Measurements from ENCODE around the gene GRIN2A. TPM values are rescaled to one million over a fixed set of nuclear protein-coding genes. Genes with fewer than 3 reads are reported as not detected.

Gene GRIN2A
- total RNA-seq, 1 donor from 2014 or later: not detected

- peaks cover 15% of the 10 kb centered on the region for H3K9me3 Mint-ChIP-seq (ENCODE audit: unreplicated experiment)
- H3K27me3 Mint-ChIP-seq (ENCODE audit: unreplicated experiment): no peaks in the 10 kb centered on the region
- H3K4me3 Mint-ChIP-seq (ENCODE audit: unreplicated experiment): no peak overlapping the region
- no peaks in the 10 kb centered on the region for H3K4me1 Mint-ChIP-seq (ENCODE audit: unreplicated experiment)
- no peak for TF ChIP-seq CTCF (IDR thresholded peaks at IDR 0.05)
- DNase-seq (ENCODE audit: extremely low spot score, unreplicated experiment): no peak
- no peak overlapping the region for H3K27ac Mint-ChIP-seq (ENCODE audit: unreplicated experiment)
- H3K36me3 Mint-ChIP-seq (ENCODE audit: unreplicated experiment): no peaks in the 10 kb centered on the region
Measured at GRCh38 chr16:10031473-10031872, 150.8 kb downstream of the GRIN2A start.

- Mint-ChIP-seq H3K4me1 (ENCODE audit: unreplicated experiment) (no peaks in the 10 kb centered on the region), H3K4me3 (ENCODE audit: unreplicated experiment) (no peak overlapping the region), H3K36me3 (ENCODE audit: unreplicated experiment) (no peaks in the 10 kb centered on the region), H3K27me3 (ENCODE audit: unreplicated experiment) (no peaks in the 10 kb centered on the region), H3K9me3 (ENCODE audit: unreplicated experiment) (peaks cover 16% of the 10 kb centered on the region), H3K27ac (ENCODE audit: unreplicated experiment) (no peak overlapping the region)
- TF ChIP-seq CTCF (IDR thresholded peaks at IDR 0.05): no peak
- DNase-seq (ENCODE audit: extremely low spot score, unreplicated experiment): no peak
Measured at GRCh38 chr16:10028644-10029043, 153.6 kb downstream of the GRIN2A start.

- no peak for TF ChIP-seq CTCF (IDR thresholded peaks at IDR 0.05)
- Mint-ChIP-seq H3K9me3 (ENCODE audit: unreplicated experiment) (peaks cover 17% of the 10 kb centered on the region), H3K27ac (ENCODE audit: unreplicated experiment) (no peak overlapping the region), H3K4me3 (ENCODE audit: unreplicated experiment) (no peak overlapping the region), H3K4me1 (ENCODE audit: unreplicated experiment) (no peaks in the 10 kb centered on the region), H3K36me3 (ENCODE audit: unreplicated experiment) (no peaks in the 10 kb centered on the region), H3K27me3 (ENCODE audit: unreplicated experiment) (no peaks in the 10 kb centered on the region)
- no peak for DNase-seq (ENCODE audit: extremely low spot score, unreplicated experiment)
Measured at GRCh38 chr16:10027553-10027952, 154.7 kb downstream of the GRIN2A start.

- no peak for TF ChIP-seq CTCF (IDR thresholded peaks at IDR 0.05)
- no peaks in the 10 kb centered on the region for H3K4me1 Mint-ChIP-seq (ENCODE audit: unreplicated experiment)
- no peaks in the 10 kb centered on the region for H3K27me3 Mint-ChIP-seq (ENCODE audit: unreplicated experiment)
Measured at GRCh38 chr16:10026593-10026992, 155.6 kb downstream of the GRIN2A start.

GRCh38 chr16:10022098-10022497 is 160.1 kb downstream of the GRIN2A start:
- no peaks in the 10 kb centered on the region for H3K27me3 Mint-ChIP-seq (ENCODE audit: unreplicated experiment)
- no peak overlapping the region for H3K4me3 Mint-ChIP-seq (ENCODE audit: unreplicated experiment)
- H3K9me3 Mint-ChIP-seq (ENCODE audit: unreplicated experiment): peaks cover 27% of the 10 kb centered on the region
- no peak for TF ChIP-seq CTCF (IDR thresholded peaks at IDR 0.05)
- H3K36me3 Mint-ChIP-seq (ENCODE audit: unreplicated experiment): no peaks in the 10 kb centered on the region
- H3K27ac Mint-ChIP-seq (ENCODE audit: unreplicated experiment): no peak overlapping the region
- H3K4me1 Mint-ChIP-seq (ENCODE audit: unreplicated experiment): no peaks in the 10 kb centered on the region
- DNase-seq (ENCODE audit: extremely low spot score, unreplicated experiment): no peak

More at GRCh38 chr16:10026593-10026992, 155.6 kb downstream of the GRIN2A start:
- Mint-ChIP-seq H3K36me3 (ENCODE audit: unreplicated experiment) (no peaks in the 10 kb centered on the region), H3K9me3 (ENCODE audit: unreplicated experiment) (peaks cover 26% of the 10 kb centered on the region), H3K27ac (ENCODE audit: unreplicated experiment) (no peak overlapping the region), H3K4me3 (ENCODE audit: unreplicated experiment) (no peak overlapping the region)
- DNase-seq (ENCODE audit: extremely low spot score, unreplicated experiment): no peak
